NCI-H748 (cell line): ENCODE data around the gene ZBTB26.

Experiments
- DNase-seq: peaks from one replicate; lab custom pipeline; 2025; ENCODE audit not compliant: unreplicated experiment; lab: John Stamatoyannopoulos, UW

Gene ZBTB26

GRCh38 chr9:122931226-122932121 is at the start of gene ZBTB26:
Gene ZBTB26, minus strand, starts transcription at chr9:122931512. Its CDS starts 11,578 bp downstream, at chr9:122919934.
- peak; percentile 95 for DNase-seq

DNA sequence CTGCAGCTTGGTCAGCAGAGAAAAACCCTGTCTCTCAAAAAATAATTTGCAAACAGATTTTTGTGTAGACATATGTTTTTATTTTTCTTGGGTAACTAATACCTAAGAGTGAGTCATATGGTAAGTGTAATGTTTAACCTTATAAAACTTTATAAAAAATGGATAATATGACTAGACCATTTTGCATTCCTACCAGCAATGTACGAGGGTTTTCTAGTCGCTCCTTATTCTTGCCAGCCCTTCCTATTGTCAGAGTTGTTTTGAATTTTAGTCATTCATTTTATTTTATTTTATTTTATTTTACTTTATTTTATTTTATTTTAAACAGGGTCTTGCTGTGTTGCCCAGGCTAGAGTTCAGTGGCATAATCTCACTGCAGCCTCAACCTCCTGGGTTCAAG is 47.3 kb upstream of the ZBTB26 start:
- DNase-seq = no peak

DNA sequence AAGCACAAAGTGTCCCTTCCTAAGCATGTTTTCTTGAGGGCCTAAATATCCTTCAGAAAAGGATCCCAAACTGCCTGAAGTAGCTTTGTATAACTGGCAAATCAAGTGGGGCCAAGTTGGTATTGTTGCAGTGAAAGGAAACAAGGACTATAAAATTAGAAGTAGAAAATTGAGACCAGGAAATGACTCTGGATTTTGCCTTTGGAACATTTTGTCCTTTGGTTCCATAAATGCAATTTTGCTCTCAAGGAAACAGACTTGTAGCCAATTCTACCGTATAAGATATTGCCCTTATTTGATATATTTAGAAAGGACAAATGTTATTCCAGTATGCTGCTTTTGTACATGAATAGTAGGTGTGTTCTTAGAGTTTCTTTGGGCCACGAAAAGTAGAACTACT is 43.9 kb upstream of the ZBTB26 start:
- no peak for DNase-seq

GRCh38 chr9:122961139-122961538 is 29.8 kb upstream of the ZBTB26 start:
- no peak for DNase-seq

DNA sequence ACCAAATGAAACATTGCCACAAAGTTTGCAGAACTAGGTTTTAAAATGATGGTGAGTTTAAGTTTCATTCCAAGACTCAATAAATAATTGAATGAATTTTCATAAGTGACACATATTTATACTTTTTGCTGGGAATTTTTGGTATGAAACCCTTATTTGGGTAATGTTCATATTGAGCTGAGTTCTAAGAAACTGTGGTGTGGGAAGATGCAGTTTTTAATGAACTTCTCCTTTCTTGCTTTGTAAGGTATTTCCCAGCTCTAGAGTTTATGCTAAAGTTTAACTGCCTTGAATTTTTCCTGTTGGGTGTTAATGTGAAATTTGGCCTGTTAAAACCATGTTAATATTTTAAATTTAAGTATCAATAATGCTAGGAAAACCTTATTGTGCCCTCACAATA is 24.6 kb upstream of the ZBTB26 start:
- no peak for DNase-seq

GRCh38 chr9:122954253-122954691 is 23.0 kb upstream of the ZBTB26 start:
- DNase-seq = no peak

DNA sequence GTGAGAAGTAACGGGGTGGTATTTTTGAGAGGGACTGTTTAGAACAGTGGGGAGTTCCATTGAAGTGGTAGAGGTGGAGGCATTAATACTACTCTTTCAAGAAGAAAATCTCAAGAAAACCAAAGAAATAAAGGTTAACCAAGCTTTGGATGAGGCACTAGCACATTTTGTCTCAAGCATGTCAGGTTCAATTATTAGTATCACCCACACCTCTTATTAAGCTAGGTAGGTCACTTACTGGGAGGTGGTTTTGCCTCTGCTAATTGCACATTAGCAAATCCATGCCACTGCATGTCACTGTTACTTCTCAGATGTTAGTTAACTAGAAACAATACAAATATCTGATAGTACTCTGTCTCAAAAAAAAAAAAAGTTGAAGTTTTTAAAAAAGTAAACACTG is 19.7 kb upstream of the ZBTB26 start:
- no peak for DNase-seq

DNA sequence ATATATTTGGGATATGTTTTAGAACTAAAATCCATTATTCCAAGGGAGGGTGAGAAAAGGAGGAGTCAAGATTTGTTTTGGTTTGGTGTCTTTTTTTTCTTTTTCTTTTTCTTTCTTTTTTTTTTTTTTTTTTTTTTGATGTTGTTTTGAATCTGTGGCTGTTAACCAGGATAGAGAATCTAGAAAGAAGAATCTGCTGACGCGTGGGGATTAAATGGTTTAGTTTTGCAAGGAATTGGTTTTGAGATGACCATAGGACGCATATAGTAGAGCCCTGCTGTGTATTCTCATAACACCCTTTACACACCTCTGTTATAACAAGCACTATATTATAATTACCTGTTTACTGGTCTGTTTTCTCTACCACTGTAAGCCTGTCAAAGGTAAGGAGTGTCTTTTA is 19.0 kb upstream of the ZBTB26 start:
- DNase-seq = no peak

GRCh38 chr9:122949696-122950095 is 18.4 kb upstream of the ZBTB26 start:
- DNase-seq = no peak

- DNase-seq = no peak
Observed at GRCh38 chr9:122948313-122948712, 17.0 kb upstream of the ZBTB26 start.

DNA sequence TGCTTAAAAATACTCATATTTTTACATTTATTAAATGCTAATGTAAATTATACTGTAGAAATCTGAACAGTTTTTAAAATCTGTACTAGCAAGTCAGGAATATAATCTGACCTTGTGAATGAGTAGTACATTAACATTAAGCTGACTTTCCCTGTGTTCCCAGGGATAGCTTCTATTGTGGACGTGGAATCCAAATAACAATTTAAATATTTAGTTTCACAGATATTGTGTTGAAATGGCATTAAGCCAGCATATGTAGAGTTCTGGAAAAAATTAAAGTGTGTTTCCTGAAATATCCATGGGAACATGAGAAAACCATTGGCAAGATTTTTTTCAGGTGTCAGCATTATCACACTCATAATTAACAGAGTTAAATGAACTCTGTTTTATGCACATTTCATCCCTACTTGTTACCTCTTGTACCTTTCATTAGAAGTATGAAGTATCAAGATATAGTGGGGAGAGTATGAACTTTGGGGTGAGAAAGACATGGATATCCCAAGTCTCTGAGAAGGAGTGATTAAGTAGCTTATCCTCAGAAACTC is 15.2 kb upstream of the ZBTB26 start:
- DNase-seq = no peak

DNA sequence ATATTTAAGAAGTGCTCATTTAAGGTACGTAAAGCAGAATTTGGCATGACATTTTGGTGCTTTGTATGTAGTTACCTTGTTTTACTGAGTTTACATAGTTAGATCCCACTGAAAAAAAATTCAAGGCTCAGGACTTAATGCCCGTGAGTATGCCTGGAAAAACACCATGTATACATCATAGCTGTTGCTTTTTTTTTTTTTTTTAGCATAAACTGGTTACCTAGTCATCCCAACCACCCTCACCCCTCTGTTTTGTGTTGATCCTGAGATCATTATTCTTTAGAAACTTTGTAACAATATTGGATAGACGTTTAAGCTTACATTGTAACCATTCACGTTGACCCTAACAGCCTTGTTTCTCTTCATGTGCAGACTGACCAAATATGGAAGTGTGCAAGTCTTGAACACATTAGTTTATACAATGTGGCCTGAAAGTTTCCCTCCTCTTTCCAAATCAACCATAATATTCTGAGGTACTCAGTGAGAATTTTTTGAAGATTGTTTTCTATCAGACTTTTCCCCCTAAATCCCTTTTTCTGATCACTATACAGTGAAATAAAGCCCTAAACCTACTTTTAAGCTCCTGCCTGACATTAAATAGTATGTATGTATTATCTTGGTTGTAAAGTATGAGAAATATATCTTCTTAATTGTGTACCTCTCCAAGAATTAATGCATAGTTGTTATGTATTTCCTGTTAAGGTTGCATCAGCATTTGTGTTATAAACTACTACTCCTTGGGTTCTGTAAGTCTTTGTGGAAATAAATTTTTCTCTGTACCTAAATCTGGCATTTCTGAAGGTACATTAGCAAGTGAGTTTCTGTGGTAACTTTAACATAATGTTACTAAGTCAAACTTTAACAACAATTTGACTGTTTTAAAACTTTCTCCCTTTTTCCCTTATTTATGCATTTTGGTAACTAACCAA is 13.9 kb upstream of the ZBTB26 start:
- no peak for DNase-seq

DNA sequence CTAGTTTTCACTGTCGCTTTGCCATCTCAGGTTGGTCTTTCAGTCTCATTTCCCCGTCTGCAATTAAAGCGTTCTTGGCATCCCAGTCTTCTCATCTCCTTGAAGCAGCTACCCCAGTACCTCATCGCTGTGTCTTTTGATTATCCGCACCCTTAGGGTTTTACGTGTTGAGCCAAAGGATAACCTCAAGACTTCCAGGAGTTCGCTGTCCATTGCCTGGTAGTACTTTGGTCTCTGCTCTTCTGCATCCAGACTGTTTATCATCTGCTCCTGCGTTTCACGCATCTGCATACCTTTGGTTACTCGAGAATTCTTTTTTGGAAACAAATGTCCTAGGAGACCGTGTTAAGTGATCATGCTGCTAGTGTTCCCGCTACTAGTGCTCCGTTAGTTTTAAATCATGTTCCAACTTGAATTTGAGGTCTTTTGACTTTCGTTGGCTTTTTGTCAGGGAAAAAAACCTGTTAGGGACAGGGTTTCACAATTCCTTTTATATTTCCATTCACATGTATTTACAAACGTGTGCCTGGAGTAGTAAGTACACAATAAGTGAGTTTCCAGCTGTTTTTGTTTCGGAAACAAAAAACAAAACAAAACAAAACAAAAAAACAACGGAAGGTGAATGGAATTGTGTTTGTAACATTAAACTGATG is 10.4 kb upstream of the ZBTB26 start:
- peak; percentile 42 for DNase-seq

DNA sequence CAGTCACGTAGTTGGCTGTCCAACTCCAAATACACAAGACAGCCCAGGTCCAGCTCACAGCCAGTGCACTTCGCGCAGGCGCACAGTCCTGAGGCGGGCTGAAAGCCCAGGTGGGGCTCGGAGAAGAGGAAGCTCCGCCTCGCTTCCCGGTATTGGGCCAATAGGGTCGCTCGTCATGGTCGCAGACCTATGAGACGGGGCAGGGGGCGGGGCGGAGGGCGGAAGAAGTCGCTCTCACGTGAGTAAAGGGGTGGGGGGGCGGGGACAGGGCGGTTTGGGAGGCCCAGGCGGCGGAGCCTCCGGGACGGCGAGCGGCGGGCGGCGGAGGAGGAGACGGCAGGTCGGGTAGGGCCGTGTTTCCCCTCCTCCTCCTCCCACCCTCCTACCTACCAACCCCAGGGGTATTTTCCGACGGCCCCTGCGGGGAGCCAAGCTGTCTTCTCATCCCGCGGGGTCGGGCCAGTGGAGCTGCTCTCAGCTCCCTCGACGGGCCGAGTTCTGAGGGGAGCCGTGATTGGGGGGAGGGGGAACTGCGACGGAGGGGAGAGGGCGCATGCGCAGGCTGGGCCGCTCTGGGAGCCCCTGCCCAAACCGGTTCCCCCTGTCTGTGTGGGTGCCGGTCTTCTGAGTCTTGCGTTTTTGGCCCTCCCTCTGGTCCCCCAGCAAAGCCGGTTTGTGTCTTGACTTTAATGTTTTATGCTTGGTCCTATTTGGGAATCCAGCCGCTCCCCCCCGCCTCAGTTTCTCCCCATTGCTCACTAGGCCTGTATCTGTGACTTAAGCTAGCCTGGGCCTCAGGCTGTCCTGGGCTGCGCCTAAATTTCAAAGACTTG is 9.7 kb upstream of the ZBTB26 start, which contains the start of gene RABGAP1:
Gene RABGAP1, plus strand, starts transcription at position 272 of the 833 bp plus-strand sequence. CDS start 16,040 bp downstream, outside the sequence.
- DNase-seq = peak; percentile 99

- DNase-seq = no peak
Observed at GRCh38 chr9:122940454-122940748, 9.1 kb upstream of the ZBTB26 start.

DNA sequence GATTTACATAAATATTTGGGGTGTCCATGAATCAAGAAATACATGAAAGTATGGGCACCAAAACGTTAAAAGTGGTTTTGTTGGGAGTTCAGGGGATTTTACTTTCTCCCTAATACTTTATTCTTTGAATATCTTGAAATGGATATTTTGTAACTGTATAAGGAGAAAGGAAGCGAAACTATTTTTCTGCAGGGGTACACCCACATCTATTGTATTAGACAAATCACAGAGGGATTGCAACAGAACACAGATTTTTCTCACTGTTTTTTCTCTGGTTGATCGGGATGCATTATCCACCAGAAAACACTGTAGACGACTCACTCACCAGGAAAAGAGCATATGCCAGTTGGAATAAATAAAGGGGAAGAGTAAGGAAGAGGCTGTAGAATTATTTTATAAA is 8.3 kb upstream of the ZBTB26 start:
- DNase-seq = no peak

GRCh38 chr9:122936883-122937282 is 5.6 kb upstream of the ZBTB26 start:
- DNase-seq = no peak

DNA sequence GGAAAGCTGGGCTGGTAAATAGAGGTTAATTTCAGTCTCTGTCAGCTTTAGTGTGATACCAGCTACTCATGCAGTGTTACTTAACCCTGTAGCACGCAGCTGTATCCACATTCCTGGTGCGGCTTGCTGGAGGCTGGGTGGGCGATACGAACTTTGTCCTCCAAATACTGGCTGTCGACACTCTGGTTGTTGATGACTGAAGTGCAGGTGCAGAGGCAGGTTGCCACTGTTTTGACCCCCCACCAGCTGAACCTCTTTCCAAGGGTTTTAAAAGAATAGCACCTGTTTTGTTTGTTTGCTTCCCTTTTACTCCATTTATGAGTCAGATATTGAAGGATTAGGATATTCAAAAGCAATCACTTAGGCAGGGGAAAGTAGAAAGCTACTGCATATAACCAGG is 5.2 kb upstream of the ZBTB26 start:
- DNase-seq = no peak

- DNase-seq = no peak
Observed at GRCh38 chr9:122930541-122931225, 629 bp downstream of the ZBTB26 start.
